GM20000 (cell line): ENCODE results near the gene FAT3.

Experiments used
- DNase-seq: peaks from one replicate; pipeline ENCODE4 v3.0.0; 2012; ENCODE audit warnings: low spot score
- TF ChIP-seq, protein P1 (sequence below): IDR thresholded peaks from 2 replicates; pipeline ENCODE4 v1.5.1; 2012; ENCODE audit warnings: mild to moderate bottlenecking, control low read depth; ENCODE audit errors: extremely low read depth, missing control alignments

Gene FAT3

DNA sequence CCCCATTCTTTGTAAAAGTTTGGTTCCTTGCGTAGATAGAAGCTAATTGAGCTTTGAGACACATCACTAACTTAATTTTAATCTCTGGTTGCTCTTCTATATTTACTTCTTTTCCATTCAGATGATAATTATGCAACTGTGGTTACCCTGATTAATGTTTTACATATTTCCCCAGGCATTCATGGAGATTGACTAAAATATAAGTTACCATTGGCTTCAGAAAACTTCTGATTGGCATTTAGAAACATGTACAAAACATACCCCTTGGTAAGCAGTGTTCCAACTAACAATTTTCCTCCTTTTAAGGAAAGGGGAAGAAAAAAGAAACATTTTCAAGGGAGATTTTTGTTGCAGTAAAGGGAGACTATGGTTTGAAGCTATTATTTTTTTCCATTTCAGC is 43.9 kb downstream of the FAT3 start:
- no peak for DNase-seq
- TF ChIP-seq, protein P1, sequence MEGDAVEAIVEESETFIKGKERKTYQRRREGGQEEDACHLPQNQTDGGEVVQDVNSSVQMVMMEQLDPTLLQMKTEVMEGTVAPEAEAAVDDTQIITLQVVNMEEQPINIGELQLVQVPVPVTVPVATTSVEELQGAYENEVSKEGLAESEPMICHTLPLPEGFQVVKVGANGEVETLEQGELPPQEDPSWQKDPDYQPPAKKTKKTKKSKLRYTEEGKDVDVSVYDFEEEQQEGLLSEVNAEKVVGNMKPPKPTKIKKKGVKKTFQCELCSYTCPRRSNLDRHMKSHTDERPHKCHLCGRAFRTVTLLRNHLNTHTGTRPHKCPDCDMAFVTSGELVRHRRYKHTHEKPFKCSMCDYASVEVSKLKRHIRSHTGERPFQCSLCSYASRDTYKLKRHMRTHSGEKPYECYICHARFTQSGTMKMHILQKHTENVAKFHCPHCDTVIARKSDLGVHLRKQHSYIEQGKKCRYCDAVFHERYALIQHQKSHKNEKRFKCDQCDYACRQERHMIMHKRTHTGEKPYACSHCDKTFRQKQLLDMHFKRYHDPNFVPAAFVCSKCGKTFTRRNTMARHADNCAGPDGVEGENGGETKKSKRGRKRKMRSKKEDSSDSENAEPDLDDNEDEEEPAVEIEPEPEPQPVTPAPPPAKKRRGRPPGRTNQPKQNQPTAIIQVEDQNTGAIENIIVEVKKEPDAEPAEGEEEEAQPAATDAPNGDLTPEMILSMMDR, result no peak

DNA sequence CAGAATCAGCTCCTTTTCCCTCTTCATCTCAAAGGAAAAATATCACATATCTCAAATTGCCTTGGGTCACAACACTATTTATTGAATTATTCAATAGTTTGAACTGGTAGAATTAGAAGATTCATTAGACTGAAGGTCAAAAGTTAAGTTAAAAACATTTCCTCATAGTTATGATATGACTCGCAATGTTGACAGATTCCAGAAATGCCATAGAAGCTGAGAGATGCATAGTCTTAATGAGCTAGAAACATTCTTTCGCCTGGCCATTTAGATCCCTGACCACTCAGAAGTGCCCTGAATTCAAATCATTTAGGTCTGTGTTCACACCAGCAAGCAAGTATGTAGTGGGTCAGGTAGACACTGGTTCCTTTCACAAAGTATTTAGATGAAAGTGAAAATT is 44.4 kb downstream of the FAT3 start:
- TF ChIP-seq, protein P1, result no peak
- no peak for DNase-seq

DNA sequence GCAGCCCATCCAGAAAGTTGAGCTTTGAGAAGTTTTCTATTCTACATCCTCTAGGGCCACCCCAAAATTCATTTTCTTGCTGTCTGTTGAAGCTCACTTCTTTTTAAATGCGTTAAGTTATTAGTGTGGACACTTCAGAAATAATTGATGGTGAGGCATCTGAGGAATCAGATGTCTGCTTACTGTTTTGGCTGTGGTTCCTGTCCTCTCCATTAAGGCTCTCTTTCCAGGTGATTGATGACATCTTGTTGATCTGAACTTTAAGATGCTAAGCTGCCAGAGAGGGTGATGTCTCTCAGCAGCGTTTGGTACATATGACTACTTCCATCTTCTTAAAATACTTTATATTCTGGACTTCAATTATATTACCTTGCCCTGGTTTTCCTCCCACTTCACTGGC is 45.2 kb downstream of the FAT3 start:
- no peak for DNase-seq
- TF ChIP-seq, protein P1, result no peak

DNA sequence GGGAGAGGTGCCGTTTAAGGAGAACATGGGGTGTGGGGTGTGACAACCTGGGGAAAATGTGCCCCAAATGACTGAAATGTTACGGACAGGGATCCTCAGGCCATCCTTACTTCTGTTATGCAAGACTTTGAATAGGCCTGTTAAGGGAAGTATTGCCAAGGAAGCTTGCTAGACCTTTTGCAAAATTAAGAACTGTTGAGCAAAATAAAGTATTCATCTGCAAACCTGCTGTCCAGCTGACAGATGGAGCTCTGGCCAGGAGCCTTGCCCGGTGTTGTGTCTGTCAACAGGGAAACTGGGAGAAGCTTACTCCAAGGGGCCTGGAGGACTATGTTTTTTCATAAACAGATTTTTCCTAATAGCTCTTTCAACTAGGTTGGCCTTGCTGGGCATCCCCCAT is 48.0 kb downstream of the FAT3 start:
- no peak for DNase-seq
- TF ChIP-seq, protein P1, result no peak
